Measurements from ENCODE around the gene UBA52.

UBA52 gene

DNA sequence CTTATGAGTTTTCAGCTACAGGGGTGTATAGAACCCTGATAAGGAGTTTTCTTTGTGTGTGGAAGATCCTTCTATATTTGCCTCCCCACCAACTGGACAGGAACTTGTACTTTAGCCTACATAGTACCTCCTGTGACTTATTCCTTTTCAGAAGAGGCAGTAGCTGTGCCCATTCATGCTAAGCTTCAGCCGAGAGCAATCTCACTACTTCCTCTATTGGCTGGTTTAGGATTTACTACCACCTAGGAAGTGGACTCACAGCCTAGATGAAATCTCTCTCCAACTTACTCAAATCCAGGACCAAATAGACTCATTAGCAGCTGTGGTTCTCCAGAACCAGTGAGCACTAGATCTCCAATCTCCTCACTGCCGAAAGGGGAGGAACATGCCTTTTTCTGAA lies 14.6 kb downstream of the UBA52 start:
- H3K79me2 ChIP-seq (ENCODE audit: control insufficient read depth, low read length): peaks cover 18% of the 10 kb centered on the region
- no peaks in the 10 kb centered on the region for H4K20me1 ChIP-seq (ENCODE audit: control insufficient read depth, insufficient read depth, low read depth, low read length)
- no peak for TF ChIP-seq EZH2phosphoT487 (IDR thresholded peaks at IDR 0.05; ENCODE audit: borderline replicate concordance, low read length)
- TF ChIP-seq, protein P1, sequence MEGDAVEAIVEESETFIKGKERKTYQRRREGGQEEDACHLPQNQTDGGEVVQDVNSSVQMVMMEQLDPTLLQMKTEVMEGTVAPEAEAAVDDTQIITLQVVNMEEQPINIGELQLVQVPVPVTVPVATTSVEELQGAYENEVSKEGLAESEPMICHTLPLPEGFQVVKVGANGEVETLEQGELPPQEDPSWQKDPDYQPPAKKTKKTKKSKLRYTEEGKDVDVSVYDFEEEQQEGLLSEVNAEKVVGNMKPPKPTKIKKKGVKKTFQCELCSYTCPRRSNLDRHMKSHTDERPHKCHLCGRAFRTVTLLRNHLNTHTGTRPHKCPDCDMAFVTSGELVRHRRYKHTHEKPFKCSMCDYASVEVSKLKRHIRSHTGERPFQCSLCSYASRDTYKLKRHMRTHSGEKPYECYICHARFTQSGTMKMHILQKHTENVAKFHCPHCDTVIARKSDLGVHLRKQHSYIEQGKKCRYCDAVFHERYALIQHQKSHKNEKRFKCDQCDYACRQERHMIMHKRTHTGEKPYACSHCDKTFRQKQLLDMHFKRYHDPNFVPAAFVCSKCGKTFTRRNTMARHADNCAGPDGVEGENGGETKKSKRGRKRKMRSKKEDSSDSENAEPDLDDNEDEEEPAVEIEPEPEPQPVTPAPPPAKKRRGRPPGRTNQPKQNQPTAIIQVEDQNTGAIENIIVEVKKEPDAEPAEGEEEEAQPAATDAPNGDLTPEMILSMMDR (IDR thresholded peaks at IDR 0.05; ENCODE audit: low read depth, low read length, poor library complexity, severe bottlenecking): peak; percentile 10
- peaks cover 51% of the 10 kb centered on the region for H3K4me1 ChIP-seq (ENCODE audit: control insufficient read depth, low read length)
- peak overlapping the region; percentile 34; the same call in 1 of the 2 replicates for H3K4me3 ChIP-seq (ENCODE audit: low read length)
- H3F3A ChIP-seq (ENCODE audit: control insufficient read depth, insufficient read depth): peaks cover 16% of the 10 kb centered on the region
- peaks cover 15% of the 10 kb centered on the region for H3K36me3 ChIP-seq (ENCODE audit: control insufficient read depth, low read length)
- no peaks in the 10 kb centered on the region for H3K9me2 ChIP-seq (replicated peaks; ENCODE audit: control insufficient read depth, low read length)
- peak overlapping the region; percentile 16 for H3K27ac ChIP-seq (ENCODE audit: low read depth, low read length)
- H3K27me3 ChIP-seq (ENCODE audit: control insufficient read depth, low read length): no peaks in the 10 kb centered on the region
- H3K9me3 ChIP-seq (ENCODE audit: control insufficient read depth, insufficient read depth, low read length): no peaks in the 10 kb centered on the region
- peak overlapping the region; percentile 45 for H3K4me2 ChIP-seq (ENCODE audit: low read length)

DNA sequence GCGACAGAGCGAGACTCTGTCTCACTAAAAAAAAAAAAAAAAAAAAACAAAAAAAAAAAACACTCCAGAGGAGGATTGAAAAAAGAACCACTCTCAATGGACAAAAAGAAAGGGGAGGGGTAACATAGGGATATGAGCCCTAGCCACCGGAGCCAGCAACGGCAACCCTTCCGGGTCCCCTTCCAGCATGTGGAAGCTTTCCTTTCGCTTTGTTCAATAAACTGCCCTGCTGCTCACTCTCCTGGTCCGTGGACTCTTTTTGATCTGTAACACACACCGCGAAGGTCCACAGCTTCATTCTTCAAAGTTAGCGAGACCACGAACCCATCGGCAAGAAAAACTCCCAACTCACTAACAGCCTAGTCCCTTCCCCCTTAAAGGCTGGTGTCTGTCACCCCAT lies 15.9 kb downstream of the UBA52 start:
- H3K27me3 ChIP-seq (ENCODE audit: control insufficient read depth, low read length): no peaks in the 10 kb centered on the region
- TF ChIP-seq EZH2phosphoT487 (IDR thresholded peaks at IDR 0.05; ENCODE audit: borderline replicate concordance, low read length): no peak
- TF ChIP-seq, protein P1 (IDR thresholded peaks at IDR 0.05; ENCODE audit: low read depth, low read length, poor library complexity, severe bottlenecking): no peak
- H3K36me3 ChIP-seq (ENCODE audit: control insufficient read depth, low read length): peaks cover 22% of the 10 kb centered on the region
- H3F3A ChIP-seq (ENCODE audit: control insufficient read depth, insufficient read depth): peaks cover 16% of the 10 kb centered on the region
- peak overlapping the region; percentile 86 for H3K27ac ChIP-seq (ENCODE audit: low read depth, low read length)
- no peaks in the 10 kb centered on the region for H3K9me2 ChIP-seq (replicated peaks; ENCODE audit: control insufficient read depth, low read length)
- H3K79me2 ChIP-seq (ENCODE audit: control insufficient read depth, low read length): peaks cover 18% of the 10 kb centered on the region
- H4K20me1 ChIP-seq (ENCODE audit: control insufficient read depth, insufficient read depth, low read depth, low read length): no peaks in the 10 kb centered on the region
- H3K4me3 ChIP-seq (ENCODE audit: low read length): peak overlapping the region; percentile 91
- H3K4me1 ChIP-seq (ENCODE audit: control insufficient read depth, low read length): peaks cover 51% of the 10 kb centered on the region
- H3K4me2 ChIP-seq (ENCODE audit: low read length): peak overlapping the region; percentile 99
- H3K9me3 ChIP-seq (ENCODE audit: control insufficient read depth, insufficient read depth, low read length): no peaks in the 10 kb centered on the region

- Histone ChIP-seq H3F3A (ENCODE audit: control insufficient read depth, insufficient read depth) (peaks cover 19% of the 10 kb centered on the region), H4K20me1 (ENCODE audit: control insufficient read depth, insufficient read depth, low read depth, low read length) (no peaks in the 10 kb centered on the region), H3K4me3 (ENCODE audit: low read length) (peak overlapping the region; percentile 91), H3K4me1 (ENCODE audit: control insufficient read depth, low read length) (peaks cover 54% of the 10 kb centered on the region), H3K79me2 (ENCODE audit: control insufficient read depth, low read length) (peaks cover 18% of the 10 kb centered on the region), H3K27ac (ENCODE audit: low read depth, low read length) (peak overlapping the region; percentile 86), H3K4me2 (ENCODE audit: low read length) (peak overlapping the region; percentile 99), H3K9me3 (ENCODE audit: control insufficient read depth, insufficient read depth, low read length) (no peaks in the 10 kb centered on the region), H3K36me3 (ENCODE audit: control insufficient read depth, low read length) (peaks cover 22% of the 10 kb centered on the region), H3K27me3 (ENCODE audit: control insufficient read depth, low read length) (no peaks in the 10 kb centered on the region), H3K9me2 (replicated peaks; ENCODE audit: control insufficient read depth, low read length) (no peaks in the 10 kb centered on the region)
- TF ChIP-seq, protein P1 (IDR thresholded peaks at IDR 0.05; ENCODE audit: low read depth, low read length, poor library complexity, severe bottlenecking): no peak
- TF ChIP-seq EZH2phosphoT487 (IDR thresholded peaks at IDR 0.05; ENCODE audit: borderline replicate concordance, low read length): no peak
Measured at GRCh38 chr19:18587962-18588610, 16.4 kb downstream of the UBA52 start.
